SK-N-SH (cell line): ENCODE measurements around the gene AAGAB. TPM values are rescaled to one million over a fixed set of nuclear protein-coding genes. Genes with fewer than 3 reads are reported as not detected.

ENCODE experiments used
- CTCF ChIA-PET: fragments of 300-600, 350-600 bp; formaldehyde crosslinking; extraction: SDS; loops from one replicate; lab custom pipeline; 2021; lab: Yijun Ruan, JAX
- POLR2A ChIA-PET: fragments of 350-600 bp; sonication (Branson Sonifier 250); formaldehyde crosslinking; extraction: SDS; loops from one replicate; lab custom pipeline; 2020; ENCODE audit warnings: antibody characterized with exemption, inconsistent platforms; lab: Yijun Ruan, JAX
- DNase-seq: peaks from one replicate; pipeline ENCODE4 v3.0.0; 2012
- H2AFZ ChIP-seq: fragments of 200-600 bp; sonication (generic); 2 replicates; pipeline ENCODE4 v1.8.1; 2016; ENCODE audit warnings: antibody characterized with exemption, mild to moderate bottlenecking, low read depth
- H3F3A ChIP-seq: fragments of 200-600 bp; sonication (generic); replicated peaks from 2 replicates; pipeline ENCODE3; 2016; ENCODE audit warnings: antibody characterized with exemption, mild to moderate bottlenecking; ENCODE audit not compliant: insufficient read depth
- H3K27ac ChIP-seq, 2 experiments: fragments of 200-500 bp in 1 of 2; fragments of 200-600 bp in 1 of 2; sonication (Bioruptor generic) in 1 of 2; sonication (generic), shearing (Covaris generic) in 1 of 2; 2 replicates each; pipeline versions ENCODE4 v1.5.1 to v1.6.1; 2014 to 2016; ENCODE audit warnings: low read depth in 2 of 2, inconsistent platforms in 1 of 2, low read length in 1 of 2, mild to moderate bottlenecking in 1 of 2, mixed read lengths in 1 of 2
- H3K27me3 ChIP-seq: fragments of 200-600 bp; sonication (generic), shearing (Covaris generic); 2 replicates; pipeline ENCODE4 v1.6.1; 2016; ENCODE audit warnings: mixed run types; ENCODE audit not compliant: insufficient read depth
- H3K36me3 ChIP-seq, 2 experiments: fragments of 200-500 bp in 1 of 2; fragments of 200-600 bp in 1 of 2; sonication (Bioruptor generic) in 1 of 2; sonication (generic) in 1 of 2; replicated peaks in 1 of 2; 2 replicates each; pipeline versions ENCODE3 to v1.5.1; 2014 to 2016; ENCODE audit warnings: low read length in 1 of 2, mild to moderate bottlenecking in 1 of 2; ENCODE audit not compliant: insufficient read depth in 2 of 2, control insufficient read depth in 1 of 2
- H3K4me1 ChIP-seq, 2 experiments: fragments of 200-500 bp in 1 of 2; fragments of 200-600 bp in 1 of 2; sonication (Bioruptor generic) in 1 of 2; sonication (generic), shearing (Covaris generic) in 1 of 2; 2 replicates each; pipeline versions ENCODE4 v1.5.1 to v1.6.1; 2014 to 2016; ENCODE audit warnings: low read depth in 1 of 2, low read length in 1 of 2, mixed run types in 1 of 2; ENCODE audit not compliant: insufficient read depth in 2 of 2, control insufficient read depth in 1 of 2
- H3K4me2 ChIP-seq: fragments of 200-600 bp; sonication (generic), shearing (Covaris generic); 2 replicates; pipeline ENCODE4 v1.6.1; 2017; ENCODE audit warnings: mixed run types
- H3K4me3 ChIP-seq, 2 experiments: fragments of 200-500 bp in 1 of 2; fragments of 200-600 bp in 1 of 2; sonication (Bioruptor generic) in 1 of 2; sonication (generic), shearing (Covaris generic) in 1 of 2; 2 replicates each; pipeline versions ENCODE4 v1.5.1 to v1.8.1; 2014 to 2016; ENCODE audit warnings: low read depth in 2 of 2, inconsistent platforms in 1 of 2, low read length in 1 of 2, mild to moderate bottlenecking in 1 of 2, mixed read lengths in 1 of 2, moderate library complexity in 1 of 2
- H3K79me2 ChIP-seq: fragments of 200-600 bp; sonication (generic); 2 replicates; pipeline ENCODE4 v1.8.1; 2017; ENCODE audit warnings: mild to moderate bottlenecking; ENCODE audit not compliant: insufficient read depth
- H3K9ac ChIP-seq: fragments of 200-600 bp; sonication (generic); 2 replicates; pipeline ENCODE4 v1.6.1; 2017; ENCODE audit warnings: mixed run types
- H3K9me2 ChIP-seq: fragments of 200-600 bp; sonication (generic); 2 replicates; pipeline ENCODE4 v1.6.1; 2017; ENCODE audit warnings: mixed run types
- H3K9me3 ChIP-seq: fragments of 200-600 bp; sonication (generic); 2 replicates; pipeline ENCODE4 v1.6.1; 2017; ENCODE audit warnings: mixed run types, mild to moderate bottlenecking, moderate library complexity
- H4K20me1 ChIP-seq: fragments of 200-600 bp; sonication (generic); 2 replicates; pipeline ENCODE4 v1.6.1; 2017; ENCODE audit warnings: mild to moderate bottlenecking, mixed run types; ENCODE audit not compliant: insufficient read depth
- CTCF ChIP-seq: fragments of 200-600 bp; sonication (generic); IDR thresholded peaks from 2 replicates; pipeline ENCODE4 v1.6.1; 2017; ENCODE audit warnings: antibody characterized with exemption, mild to moderate bottlenecking, moderate library complexity
- EP300 ChIP-seq, 2 experiments: IDR thresholded peaks; 2 replicates each; pipeline versions ENCODE4 v1.4.0 to v1.6.1; 2012; ENCODE audit warnings: borderline replicate concordance in 1 of 2, low read depth in 1 of 2, low read length in 1 of 2
- GABPA ChIP-seq: IDR thresholded peaks from 2 replicates; pipeline ENCODE4 v1.4.0; 2012; ENCODE audit warnings: low read depth, mild to moderate bottlenecking
- GATA2 ChIP-seq: sonication (generic); formaldehyde crosslinking; IDR thresholded peaks from 2 replicates; pipeline ENCODE4 v1.5.0; 2020; ENCODE audit warnings: mild to moderate bottlenecking, missing genetic modification reagents
- MAX ChIP-seq: IDR thresholded peaks from 2 replicates; pipeline ENCODE4 v1.4.0; 2012; ENCODE audit warnings: low read depth
- MEF2A ChIP-seq: IDR thresholded peaks from 2 replicates; pipeline ENCODE4 v1.4.0; 2012; ENCODE audit warnings: low read depth, borderline replicate concordance
- MXI1 ChIP-seq: IDR thresholded peaks from 2 replicates; pipeline ENCODE4 v1.6.1; 2012; ENCODE audit warnings: mild to moderate bottlenecking, low read depth, low read length, improper control_type of control experiment
- NFIC ChIP-seq: IDR thresholded peaks from 2 replicates; pipeline ENCODE4 v1.4.0; 2012; ENCODE audit warnings: borderline replicate concordance
- NRF1 ChIP-seq: IDR thresholded peaks from 2 replicates; pipeline ENCODE4 v1.6.1; 2012; ENCODE audit warnings: low read depth, mild to moderate bottlenecking, low read length
- RAD21 ChIP-seq: IDR thresholded peaks from 2 replicates; pipeline ENCODE4 v1.6.1; 2012; ENCODE audit warnings: mild to moderate bottlenecking, low read length
- REST ChIP-seq: IDR thresholded peaks from 2 replicates; pipeline ENCODE4 v1.6.1; 2012; ENCODE audit warnings: mild to moderate bottlenecking, low read depth, low read length, moderate library complexity
- TCF12 ChIP-seq: IDR thresholded peaks from 2 replicates; pipeline ENCODE4 v1.4.0; 2012
- TEAD4 ChIP-seq: IDR thresholded peaks from 2 replicates; pipeline ENCODE4 v1.4.0; 2012; ENCODE audit warnings: mild to moderate bottlenecking, borderline replicate concordance; ENCODE audit not compliant: insufficient read depth
- WGBS: methylation state at CpG from one replicate; pipeline ENCODE4 v1.1.6; 2017; ENCODE audit warnings: low lambda C conversion rate; 5-methylcytosine and 5-hydroxymethylcytosine counted together
- polyA plus RNA-seq, 3 experiments: library from polyadenylated mRNA; depleted of rRNA; stranded (reverse); fragments of >200 nt; gene quantifications; 2 replicates each; pipeline ENCODE4 v1.2.3, GENCODE V29; 2012
- TF ChIP-seq, protein P1 (sequence below): IDR thresholded peaks from 2 replicates; pipeline ENCODE4; 2012

The AAGAB gene
- polyA plus RNA-seq, 1 of the 3 experiments (the other 2 are of a cell fraction), result 24.9 TPM

DNA sequence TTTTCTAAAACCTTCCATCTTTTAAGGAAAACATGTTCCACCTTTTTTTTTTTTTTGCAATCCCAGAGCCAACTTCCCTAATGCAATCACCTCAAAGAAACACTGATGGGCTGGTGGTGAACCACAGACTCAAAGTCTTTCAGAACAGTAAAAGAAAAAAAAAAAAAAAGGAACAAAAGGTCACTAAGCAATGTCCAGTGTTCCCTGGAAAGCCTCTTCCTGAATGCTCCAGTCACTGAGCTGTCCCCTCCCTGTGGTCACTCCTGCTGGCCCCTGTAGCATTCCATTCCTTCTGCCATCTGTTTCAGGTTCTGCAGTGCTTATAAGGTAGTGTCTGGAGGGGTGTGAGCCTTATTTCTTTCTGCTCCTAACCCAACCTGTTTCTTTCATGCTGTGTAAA lies 53.3 kb downstream of the AAGAB start:
- ChIA-PET POLR2A (interaction anchor here (0.6 kb wide), 2 partner anchors 117 to 196 kb away, joined by 3 to 4 read pairs; no protein-coding TSS in a partner anchor), CTCF (interaction anchor here (0.6 to 1.3 kb wide), 4 partner anchors 13 to 232 kb away, joined by 3 to 9 read pairs (median 4); no protein-coding TSS in a partner anchor)
- H2AFZ ChIP-seq, result no peak overlapping the region
- H3K79me2 ChIP-seq, result no peaks in the 10 kb centered on the region
- H3F3A ChIP-seq, result peaks cover 1% of the 10 kb centered on the region
- H4K20me1 ChIP-seq, result no peaks in the 10 kb centered on the region
- peak overlapping the region in 1 of 2 experiments; percentile 64; a peak in 2 of 4 replicates for H3K27ac ChIP-seq
- H3K4me1 ChIP-seq, result peaks cover 0 to 13% of the 10 kb centered on the region in 2 experiments; a peak in 2 of 4 replicates
- H3K9me3 ChIP-seq, result no peaks in the 10 kb centered on the region
- no peak for DNase-seq
- no peak overlapping the region for H3K4me3 ChIP-seq
- H3K4me2 ChIP-seq, result no peak overlapping the region
- H3K9me2 ChIP-seq, result no peaks in the 10 kb centered on the region
- TF ChIP-seq TEAD4, result no peak
- no peak for TF ChIP-seq REST
- no peak for TF ChIP-seq MAX
- TF ChIP-seq, protein P1, sequence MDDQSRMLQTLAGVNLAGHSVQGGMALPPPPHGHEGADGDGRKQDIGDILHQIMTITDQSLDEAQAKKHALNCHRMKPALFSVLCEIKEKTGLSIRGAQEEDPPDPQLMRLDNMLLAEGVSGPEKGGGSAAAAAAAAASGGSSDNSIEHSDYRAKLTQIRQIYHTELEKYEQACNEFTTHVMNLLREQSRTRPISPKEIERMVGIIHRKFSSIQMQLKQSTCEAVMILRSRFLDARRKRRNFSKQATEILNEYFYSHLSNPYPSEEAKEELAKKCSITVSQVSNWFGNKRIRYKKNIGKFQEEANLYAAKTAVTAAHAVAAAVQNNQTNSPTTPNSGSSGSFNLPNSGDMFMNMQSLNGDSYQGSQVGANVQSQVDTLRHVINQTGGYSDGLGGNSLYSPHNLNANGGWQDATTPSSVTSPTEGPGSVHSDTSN, result no peak
- TF ChIP-seq TCF12, result 0 out of 2 replicates have a peak, but pooled peaks have one; percentile 10
- TF ChIP-seq EP300 (IDR thresholded peaks at IDR 0.05; ENCODE audit: borderline replicate concordance in 1 of 2, low read depth in 1 of 2, low read length in 1 of 2), result no peak
- TF ChIP-seq GABPA, result no peak
- no peak for TF ChIP-seq MEF2A
- no peak for TF ChIP-seq NRF1
- H3K36me3 ChIP-seq, result peaks cover 26 to 61% of the 10 kb centered on the region in 2 experiments
- no peak overlapping the region for H3K9ac ChIP-seq
- H3K27me3 ChIP-seq, result no peaks in the 10 kb centered on the region

GRCh38 chr15:67199881-67200763 lies 54.3 kb downstream of the AAGAB start:
- H4K20me1 ChIP-seq, result no peaks in the 10 kb centered on the region
- no peak overlapping the region for H2AFZ ChIP-seq
- H3K79me2 ChIP-seq, result no peaks in the 10 kb centered on the region
- no peak overlapping the region for H3K4me2 ChIP-seq
- ChIA-PET POLR2A (interaction anchor here (0.5 to 0.6 kb wide), 3 partner anchors 11 to 115 kb away, joined by 4 to 6 read pairs (median 4); no protein-coding TSS in a partner anchor), CTCF (interaction anchor here (1.3 kb wide), 2 partner anchors 12 to 233 kb away, joined by 4 to 9 read pairs; no protein-coding TSS in a partner anchor)
- peak overlapping the region; percentile 1 to 64; a peak in 3 of 4 replicates for H3K27ac ChIP-seq
- peaks cover 27 to 51% of the 10 kb centered on the region in 2 experiments for H3K36me3 ChIP-seq
- H3K4me3 ChIP-seq, result no peak overlapping the region
- 71% methylated on average over 8 of the region's 8 CpGs for WGBS
- H3K4me1 ChIP-seq, result peaks cover 0 to 17% of the 10 kb centered on the region in 2 experiments; a peak in 2 of 4 replicates
- peaks cover 4% of the 10 kb centered on the region for H3F3A ChIP-seq
- H3K9ac ChIP-seq, result no peak overlapping the region
- no peaks in the 10 kb centered on the region for H3K9me3 ChIP-seq
- no peaks in the 10 kb centered on the region for H3K9me2 ChIP-seq
- no peak for DNase-seq
- TF ChIP-seq MXI1 (no peak), TEAD4 (no peak), RAD21 (no peak), GATA2 (no peak), CTCF (no peak), NFIC (no peak)
- no peaks in the 10 kb centered on the region for H3K27me3 ChIP-seq
